Tibial nerve (tissue), 4 donors: ENCODE data around the gene CKS1B.

Source experiments
- CTCF ChIP-seq, 5 experiments: fragments of 200-600 bp in 3 of 5; fragments of 450-650 bp in 2 of 5; sonication (generic) in 3 of 5; IDR thresholded peaks; one replicate each; pipeline ENCODE4 v1.5.1; 2016 to 2019; ENCODE audit warnings: antibody characterized with exemption in 5 of 5, mild to moderate bottlenecking in 3 of 5, moderate library complexity in 2 of 5
- EP300 ChIP-seq, 2 donors: sonication (generic); formaldehyde crosslinking; IDR thresholded peaks; one replicate each; pipeline ENCODE4 v1.6.1; 2017; ENCODE audit warnings: antibody characterized with exemption in 2 of 2, mild to moderate bottlenecking in 1 of 2
- POLR2A ChIP-seq, 2 donors: fragments of 450-650 bp; IDR thresholded peaks; one replicate each; pipeline ENCODE4 v1.6.1; 2017; ENCODE audit warnings: antibody characterized with exemption in 2 of 2, mild to moderate bottlenecking in 2 of 2, moderate library complexity in 2 of 2

GRCh38 chr1:155001675-155002463 lies 27.4 kb downstream of the CKS1B start:
- TF ChIP-seq CTCF (IDR thresholded peaks at IDR 0.05) (peak; percentile 37 to 72 (median 49)), EP300 (IDR thresholded peaks at IDR 0.05) (peak in 1 of 2 donors; percentile 84), POLR2A (IDR thresholded peaks at IDR 0.05) (peak; percentile 83 to 91)
